ENCODE measurements around the gene FOXC1. TPM values are rescaled to one million over a fixed set of nuclear protein-coding genes. Genes with fewer than 3 reads are reported as not detected.

FOXC1 gene
- total and polyA plus RNA-seq, 2 donors (not counting 1 experiment from before 2014, with no cell fraction given), result 0.04 to 0.52 TPM

DNA sequence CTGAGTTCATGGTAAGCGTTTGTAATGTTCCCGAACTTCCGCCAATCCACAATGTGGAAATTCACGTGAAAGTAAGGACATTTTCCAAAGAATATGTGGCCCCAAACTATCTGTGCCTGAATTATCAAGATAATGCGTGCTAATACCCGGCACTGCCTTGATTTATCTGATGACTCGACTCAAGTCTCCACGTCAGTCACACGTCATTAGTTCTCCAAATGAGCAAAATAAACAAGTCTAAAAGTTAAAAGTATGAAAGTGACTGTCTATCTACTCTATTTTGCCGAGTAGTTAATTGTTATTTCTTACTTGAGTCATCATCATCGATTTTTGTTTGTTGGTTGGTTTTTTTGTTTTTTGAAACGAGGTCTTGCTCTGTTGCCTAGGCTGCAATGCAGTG, 21.7 kb upstream of the FOXC1 start:
- Mint-ChIP-seq H3K27me3 (peaks cover 25% of the 10 kb centered on the region), H3K27ac (no peak overlapping the region), H3K4me3 (no peak overlapping the region), H3K9me3 (ENCODE audit: insufficient read depth) (no peaks in the 10 kb centered on the region), H3K4me1 (no peaks in the 10 kb centered on the region)
- Histone ChIP-seq H4K20me1 (ENCODE audit: control insufficient read depth, insufficient read depth, low read length, poor library complexity, severe bottlenecking) (no peaks in the 10 kb centered on the region), H3K9ac (ENCODE audit: low read length) (no peak overlapping the region), H3K4me3 (ENCODE audit: control extremely low read depth in 1 of 5, extremely low read depth in 1 of 5, insufficient read depth in 1 of 5, low read depth in 2 of 5, low read length in 4 of 5) (no peak overlapping the region), H3K4me1 (ENCODE audit: control insufficient read depth in 2 of 2, insufficient read depth in 2 of 2, low read length in 2 of 2) (no peaks in the 10 kb centered on the region), H3K27ac (ENCODE audit: low read length in 2 of 2) (no peak overlapping the region), H3K4me2 (replicated peaks; ENCODE audit: low read depth, low read length, poor library complexity, severe bottlenecking) (no peak overlapping the region), H3K36me3 (replicated peaks in 1 of 2; ENCODE audit: control extremely low read depth in 1 of 2, control insufficient read depth in 1 of 2, extremely low read depth in 1 of 2, insufficient read depth in 2 of 2, low read length in 1 of 2) (no peaks in the 10 kb centered on the region), H2AFZ (ENCODE audit: insufficient read depth, low read depth, low read length, poor library complexity, severe bottlenecking) (no peak overlapping the region), H3K27me3 (replicated peaks in 1 of 4; ENCODE audit: control extremely low read depth in 1 of 4, control insufficient read depth in 3 of 4, insufficient read depth in 4 of 4, low read length in 3 of 4) (peaks cover 0 to 10% (median 1%) of the 10 kb centered on the region in 4 experiments), H3K9me3 (ENCODE audit: control extremely low read depth in 1 of 3, control insufficient read depth in 2 of 3, insufficient read depth in 1 of 3, low read length in 2 of 3) (no peaks in the 10 kb centered on the region), H3K79me2 (ENCODE audit: control insufficient read depth, insufficient read depth, low read length) (no peaks in the 10 kb centered on the region)
- intact Hi-C loops (cut with micrococcal nuclease), result no loop called here
- 100% methylated on average over 8 of the region's 12 CpGs for WGBS (ENCODE audit: insufficient coverage)
- no peak for ATAC-seq (ENCODE audit: low read depth)
- no peak for DNase-seq
- CTCF ChIA-PET, result no interaction called here
- POLR2A ChIA-PET, result no interaction called here
- TF ChIP-seq EZH2 (IDR thresholded peaks at IDR 0.05; ENCODE audit: borderline replicate concordance, insufficient read depth, low read depth, low read length, poor library complexity, severe bottlenecking), result no peak
- TF ChIP-seq, protein P1, sequence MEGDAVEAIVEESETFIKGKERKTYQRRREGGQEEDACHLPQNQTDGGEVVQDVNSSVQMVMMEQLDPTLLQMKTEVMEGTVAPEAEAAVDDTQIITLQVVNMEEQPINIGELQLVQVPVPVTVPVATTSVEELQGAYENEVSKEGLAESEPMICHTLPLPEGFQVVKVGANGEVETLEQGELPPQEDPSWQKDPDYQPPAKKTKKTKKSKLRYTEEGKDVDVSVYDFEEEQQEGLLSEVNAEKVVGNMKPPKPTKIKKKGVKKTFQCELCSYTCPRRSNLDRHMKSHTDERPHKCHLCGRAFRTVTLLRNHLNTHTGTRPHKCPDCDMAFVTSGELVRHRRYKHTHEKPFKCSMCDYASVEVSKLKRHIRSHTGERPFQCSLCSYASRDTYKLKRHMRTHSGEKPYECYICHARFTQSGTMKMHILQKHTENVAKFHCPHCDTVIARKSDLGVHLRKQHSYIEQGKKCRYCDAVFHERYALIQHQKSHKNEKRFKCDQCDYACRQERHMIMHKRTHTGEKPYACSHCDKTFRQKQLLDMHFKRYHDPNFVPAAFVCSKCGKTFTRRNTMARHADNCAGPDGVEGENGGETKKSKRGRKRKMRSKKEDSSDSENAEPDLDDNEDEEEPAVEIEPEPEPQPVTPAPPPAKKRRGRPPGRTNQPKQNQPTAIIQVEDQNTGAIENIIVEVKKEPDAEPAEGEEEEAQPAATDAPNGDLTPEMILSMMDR (IDR thresholded peaks at IDR 0.05), result no peak

DNA sequence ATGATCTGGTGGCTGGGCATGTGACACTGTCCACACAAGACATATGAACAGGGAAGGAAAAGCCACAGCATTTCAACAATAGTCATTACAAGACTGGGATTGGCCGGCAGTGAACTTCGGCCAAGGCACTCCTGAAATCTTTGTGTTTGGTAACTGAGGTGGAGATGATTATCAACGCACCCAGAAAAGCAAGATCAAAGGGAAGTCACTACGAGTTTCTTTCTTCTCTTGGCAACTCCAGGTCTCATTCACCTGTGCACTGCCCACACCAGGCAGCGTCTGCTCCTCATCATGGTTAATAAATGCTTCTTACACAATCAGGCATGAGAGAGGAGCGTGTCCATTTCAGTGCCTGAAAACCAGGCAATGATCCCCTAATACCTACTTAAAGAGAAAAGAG, 20.5 kb upstream of the FOXC1 start:
- ATAC-seq (ENCODE audit: low read depth) (no peak), DNase-seq (no peak)
- Histone ChIP-seq H3K9ac (ENCODE audit: low read length) (no peak overlapping the region), H2AFZ (ENCODE audit: insufficient read depth, low read depth, low read length, poor library complexity, severe bottlenecking) (no peak overlapping the region), H3K79me2 (ENCODE audit: control insufficient read depth, insufficient read depth, low read length) (no peaks in the 10 kb centered on the region), H3K27me3 (replicated peaks in 1 of 4; ENCODE audit: control extremely low read depth in 1 of 4, control insufficient read depth in 3 of 4, insufficient read depth in 4 of 4, low read length in 3 of 4) (peaks cover 0 to 10% (median 0%) of the 10 kb centered on the region in 4 experiments), H3K4me2 (replicated peaks; ENCODE audit: low read depth, low read length, poor library complexity, severe bottlenecking) (no peak overlapping the region), H3K4me1 (ENCODE audit: control insufficient read depth in 2 of 2, insufficient read depth in 2 of 2, low read length in 2 of 2) (no peaks in the 10 kb centered on the region), H3K4me3 (ENCODE audit: control extremely low read depth in 1 of 5, extremely low read depth in 1 of 5, insufficient read depth in 1 of 5, low read depth in 2 of 5, low read length in 4 of 5) (no peak overlapping the region), H3K27ac (ENCODE audit: low read length in 2 of 2) (no peak overlapping the region), H4K20me1 (ENCODE audit: control insufficient read depth, insufficient read depth, low read length, poor library complexity, severe bottlenecking) (no peaks in the 10 kb centered on the region), H3K9me3 (ENCODE audit: control extremely low read depth in 1 of 3, control insufficient read depth in 2 of 3, insufficient read depth in 1 of 3, low read length in 2 of 3) (no peaks in the 10 kb centered on the region), H3K36me3 (replicated peaks in 1 of 2; ENCODE audit: control extremely low read depth in 1 of 2, control insufficient read depth in 1 of 2, extremely low read depth in 1 of 2, insufficient read depth in 2 of 2, low read length in 1 of 2) (no peaks in the 10 kb centered on the region)
- H3K27me3 Mint-ChIP-seq, result peaks cover 27% of the 10 kb centered on the region
- H3K27ac Mint-ChIP-seq, result no peak overlapping the region
- H3K4me1 Mint-ChIP-seq, result no peaks in the 10 kb centered on the region
- no peaks in the 10 kb centered on the region for H3K9me3 Mint-ChIP-seq (ENCODE audit: insufficient read depth)
- POLR2A ChIA-PET, result no interaction called here
- WGBS (ENCODE audit: insufficient coverage), result 94% methylated on average over 5 of the region's 6 CpGs
- no peak for TF ChIP-seq EZH2 (IDR thresholded peaks at IDR 0.05; ENCODE audit: borderline replicate concordance, insufficient read depth, low read depth, low read length, poor library complexity, severe bottlenecking)
- TF ChIP-seq, protein P1 (IDR thresholded peaks at IDR 0.05), result no peak
- CTCF ChIA-PET, result no interaction called here
- intact Hi-C loops (cut with micrococcal nuclease), result no loop called here
- no peak overlapping the region for H3K4me3 Mint-ChIP-seq

Data from B cell (primary cell).